Measurements from ENCODE around the gene ADCY2.
A peak's percentile ranks its signal among the peaks of the same experiment; 100 is the strongest.

ADCY2 gene

GRCh38 chr5:7850395-7851239 is 454.7 kb downstream of the ADCY2 start, which contains the start of gene CFAP90:
TSS of gene CFAP90 (minus strand) at chr5:7851133. CDS start at chr5:7851021, 112 bp downstream.
- TF ChIP-seq Cebpa-rat (IDR thresholded peaks at IDR 0.05), result no peak
- no peak within 1 kb of the TSS for H3K27ac ChIP-seq
- no peaks in the 10 kb centered on the region for H3K36me3 ChIP-seq
- H3K4me3 ChIP-seq, result no peak within 1 kb of the TSS
- H3K27me3 ChIP-seq, result peaks cover 28 to 48% (median 36%) of the 10 kb centered on the region in 11 experiments
- H3K4me2 ChIP-seq, result no peak within 1 kb of the TSS
- H3K9ac ChIP-seq, result no peak within 1 kb of the TSS
- 0 out of 20 replicates have a peak, but pooled peaks cover 0 to 6% (median 0%) of the 10 kb centered on the region in 10 experiments for H3K4me1 ChIP-seq
- no peaks in the 10 kb centered on the region for H4K20me1 ChIP-seq
- peaks cover 32 to 50% (median 45%) of the 10 kb centered on the region in 11 experiments for H3K9me3 ChIP-seq (replicated peaks in 1 of 11)

- Histone ChIP-seq H3K27me3 (peaks cover 28 to 48% (median 36%) of the 10 kb centered on the region in 11 experiments), H3K4me1 (0 out of 20 replicates have a peak, but pooled peaks cover 0 to 6% (median 0%) of the 10 kb centered on the region in 10 experiments), H3K9ac (no peak overlapping the region), H3K4me2 (no peak overlapping the region), H3K27ac (no peak overlapping the region), H3K36me3 (no peaks in the 10 kb centered on the region), H3K9me3 (replicated peaks in 1 of 11) (peaks cover 32 to 50% (median 45%) of the 10 kb centered on the region in 11 experiments), H4K20me1 (no peaks in the 10 kb centered on the region), H3K4me3 (no peak overlapping the region)
- TF ChIP-seq Cebpa-rat (IDR thresholded peaks at IDR 0.05), result no peak
Observed at GRCh38 chr5:7851240-7851592, 455.3 kb downstream of the ADCY2 start.

GRCh38 chr5:7851617-7852289 is 455.8 kb downstream of the ADCY2 start:
- no peak for TF ChIP-seq Cebpa-rat (IDR thresholded peaks at IDR 0.05)
- peaks cover 28 to 48% (median 36%) of the 10 kb centered on the region in 11 experiments for H3K27me3 ChIP-seq
- no peaks in the 10 kb centered on the region for H4K20me1 ChIP-seq
- 0 out of 20 replicates have a peak, but pooled peaks cover 0 to 6% (median 0%) of the 10 kb centered on the region in 10 experiments for H3K4me1 ChIP-seq
- no peak overlapping the region for H3K4me3 ChIP-seq
- no peaks in the 10 kb centered on the region for H3K36me3 ChIP-seq
- H3K27ac ChIP-seq, result no peak overlapping the region
- H3K9me3 ChIP-seq (replicated peaks in 1 of 11), result peaks cover 32 to 50% (median 45%) of the 10 kb centered on the region in 11 experiments
- no peak overlapping the region for H3K9ac ChIP-seq
- H3K4me2 ChIP-seq, result 0 out of 22 replicates have a peak overlapping the region, but pooled peaks of 1 of the 11 experiments have one; percentile 4

GRCh38 chr5:7852542-7852941 is 456.6 kb downstream of the ADCY2 start:
- Histone ChIP-seq H3K4me2 (peak overlapping the region in 2 of 11 experiments; percentile 4 to 16; a peak in 2 of 22 replicates), H3K27ac (no peak overlapping the region), H3K9me3 (replicated peaks in 1 of 11) (peaks cover 32 to 50% (median 45%) of the 10 kb centered on the region in 11 experiments), H4K20me1 (no peaks in the 10 kb centered on the region), H3K36me3 (peaks cover 0 to 4% (median 3%) of the 10 kb centered on the region in 11 experiments; a peak in 10 of 22 replicates), H3K4me1 (peaks cover 0 to 6% (median 0%) of the 10 kb centered on the region in 10 experiments; a peak in 1 of 20 replicates), H3K27me3 (peaks cover 28 to 47% (median 36%) of the 10 kb centered on the region in 11 experiments), H3K4me3 (no peak overlapping the region), H3K9ac (no peak overlapping the region)
- TF ChIP-seq Cebpa-rat (IDR thresholded peaks at IDR 0.05), result no peak

GRCh38 chr5:7852988-7853387 is 457.1 kb downstream of the ADCY2 start:
- Histone ChIP-seq H3K36me3 (peaks cover 0 to 8% (median 8%) of the 10 kb centered on the region in 11 experiments; a peak in 13 of 22 replicates), H3K27ac (no peak overlapping the region), H3K9me3 (replicated peaks in 1 of 11) (peaks cover 32 to 50% (median 45%) of the 10 kb centered on the region in 11 experiments), H3K4me2 (peak overlapping the region in 1 of 11 experiments; percentile 4; a peak in 1 of 22 replicates), H3K9ac (no peak overlapping the region), H3K4me1 (peaks cover 0 to 6% (median under 1%) of the 10 kb centered on the region in 10 experiments; a peak in 7 of 20 replicates), H3K27me3 (peaks cover 28 to 43% (median 36%) of the 10 kb centered on the region in 11 experiments), H3K4me3 (no peak overlapping the region), H4K20me1 (no peaks in the 10 kb centered on the region; a peak in 1 of 22 replicates)
- no peak for TF ChIP-seq Cebpa-rat (IDR thresholded peaks at IDR 0.05)

- H3K4me1 ChIP-seq, result peaks cover 0 to 13% (median 3%) of the 10 kb centered on the region in 10 experiments; a peak in 7 of 20 replicates
- no peak overlapping the region for H3K4me3 ChIP-seq
- H4K20me1 ChIP-seq, result peaks cover 0 to 9% (median 0%) of the 10 kb centered on the region in 11 experiments; a peak in 2 of 22 replicates
- H3K4me2 ChIP-seq, result no peak overlapping the region
- peaks cover 25 to 38% (median 35%) of the 10 kb centered on the region in 11 experiments for H3K9me3 ChIP-seq (replicated peaks in 1 of 11)
- H3K9ac ChIP-seq, result no peak overlapping the region
- no peak overlapping the region for H3K27ac ChIP-seq
- H3K36me3 ChIP-seq, result peaks cover 23 to 35% (median 31%) of the 10 kb centered on the region in 11 experiments
- H3K27me3 ChIP-seq, result peaks cover 14 to 20% (median 17%) of the 10 kb centered on the region in 11 experiments
- no peak for TF ChIP-seq Cebpa-rat (IDR thresholded peaks at IDR 0.05)
Observed at GRCh38 chr5:7855611-7856010, 459.7 kb downstream of the ADCY2 start.

- Histone ChIP-seq H3K27ac (no peak overlapping the region), H3K9ac (no peak overlapping the region), H3K4me3 (no peak overlapping the region), H3K27me3 (peaks cover 2 to 8% (median 5%) of the 10 kb centered on the region in 11 experiments; a peak in 17 of 22 replicates), H3K4me1 (peaks cover 0 to 13% (median 3%) of the 10 kb centered on the region in 10 experiments; a peak in 7 of 20 replicates), H4K20me1 (peaks cover 0 to 9% (median 0%) of the 10 kb centered on the region in 11 experiments; a peak in 2 of 22 replicates), H3K4me2 (no peak overlapping the region), H3K36me3 (peaks cover 34 to 47% (median 42%) of the 10 kb centered on the region in 11 experiments), H3K9me3 (replicated peaks in 1 of 11) (peaks cover 15 to 27% (median 22%) of the 10 kb centered on the region in 11 experiments)
- no peak for TF ChIP-seq Cebpa-rat (IDR thresholded peaks at IDR 0.05)
Observed at GRCh38 chr5:7856855-7857254, 460.9 kb downstream of the ADCY2 start.

GRCh38 chr5:7857361-7857760 is 461.4 kb downstream of the ADCY2 start:
- Histone ChIP-seq H3K27me3 (peaks cover 0 to 3% (median 0%) of the 10 kb centered on the region in 11 experiments; a peak in 3 of 22 replicates), H3K27ac (peak overlapping the region in 1 of 11 experiments; percentile 37; a peak in 1 of 22 replicates), H3K36me3 (peaks cover 40 to 52% (median 47%) of the 10 kb centered on the region in 11 experiments), H3K4me3 (no peak overlapping the region), H3K4me1 (peaks cover 0 to 13% (median 2%) of the 10 kb centered on the region in 10 experiments; a peak in 7 of 20 replicates), H4K20me1 (peaks cover 0 to 9% (median 0%) of the 10 kb centered on the region in 11 experiments; a peak in 2 of 22 replicates), H3K9ac (no peak overlapping the region), H3K4me2 (no peak overlapping the region), H3K9me3 (replicated peaks in 1 of 11) (peaks cover 15 to 22% (median 19%) of the 10 kb centered on the region in 11 experiments)
- no peak for TF ChIP-seq Cebpa-rat (IDR thresholded peaks at IDR 0.05)
